HepG2 (cell line): ENCODE measurements around the gene HSD11B2. TPM values are rescaled to one million over a fixed set of nuclear protein-coding genes. Genes with fewer than 3 reads are reported as not detected.

Experiments
- HDAC1 ChIP-seq: sonication (generic); formaldehyde crosslinking; IDR thresholded peaks from 2 replicates; pipeline ENCODE4 v1.5.1; 2020; ENCODE audit warnings: mild to moderate bottlenecking, missing genetic modification reagents
- MAFF ChIP-seq: IDR thresholded peaks from 2 replicates; pipeline ENCODE4 v1.6.1; 2011; ENCODE audit warnings: low read depth, low read length, improper control_type of control experiment
- ZBTB10 ChIP-seq: sonication (generic); formaldehyde crosslinking; IDR thresholded peaks from 2 replicates; pipeline ENCODE4 v1.4.0; 2020; ENCODE audit warnings: missing genetic modification reagents, borderline replicate concordance
- ZBTB34 ChIP-seq: sonication (generic); formaldehyde crosslinking; IDR thresholded peaks from 2 replicates; pipeline ENCODE4 v1.8.0; 2022; ENCODE audit warnings: mild to moderate bottlenecking, missing genetic modification reagents
- ZNF234 ChIP-seq: sonication (generic); formaldehyde crosslinking; conservative IDR thresholded peaks from 2 replicates; pipeline ENCODE4 v1.5.1; 2020; ENCODE audit warnings: mild to moderate bottlenecking, missing genetic modification reagents
- ZNF432 ChIP-seq: sonication (generic); formaldehyde crosslinking; IDR thresholded peaks from 2 replicates; pipeline ENCODE4 v1.5.0; 2020; ENCODE audit warnings: missing genetic modification reagents, mild to moderate bottlenecking, borderline replicate concordance
- ZNF619 ChIP-seq: sonication (generic); formaldehyde crosslinking; IDR thresholded peaks from 2 replicates; pipeline ENCODE4 v1.4.0; 2020; ENCODE audit warnings: mild to moderate bottlenecking, missing genetic modification reagents
- ZNF772 ChIP-seq: sonication (generic); formaldehyde crosslinking; IDR thresholded peaks from 2 replicates; pipeline ENCODE4 v1.5.0; 2020; ENCODE audit warnings: mild to moderate bottlenecking, missing genetic modification reagents
- ZNF891 ChIP-seq: sonication (generic); formaldehyde crosslinking; IDR thresholded peaks from 2 replicates; pipeline ENCODE4 v1.5.0; 2020; ENCODE audit warnings: mild to moderate bottlenecking, missing genetic modification reagents
- ZSCAN5A ChIP-seq: sonication (generic); formaldehyde crosslinking; IDR thresholded peaks from 2 replicates; pipeline ENCODE4 v1.8.0; 2022; ENCODE audit warnings: mild to moderate bottlenecking, missing genetic modification reagents, borderline replicate concordance
- polyA plus RNA-seq, 8 experiments: library from polyadenylated mRNA; depleted of rRNA in 3 of 8; stranded (reverse) in 7 of 8; unstranded in 1 of 8; fragments of >200 nt; fragmentation: Illumina TruSeq in 4 of 8; extraction: Trizol in 4 of 8; gene quantifications; 2 replicates each; pipeline versions ENCODE4 v1.2.1 to v1.2.3, GENCODE V29; 2011 to 2016; ENCODE audit warnings: low read depth in 4 of 8, missing spikeins in 1 of 8, mixed read lengths in 1 of 8; ENCODE audit not compliant: insufficient read depth in 1 of 8
- total RNA-seq, 5 experiments: library from RNA; depleted of rRNA; stranded (reverse); fragments of >200 nt; fragmentation: Illumina TruSeq; extraction: Trizol; gene quantifications; 2 replicates each; pipeline ENCODE4 v1.2.3, GENCODE V29; 2016; ENCODE audit warnings: low read depth in 1 of 5
- TF ChIP-seq, protein P1 (sequence below), 2 experiments: fragments of 450-650 bp in 1 of 2; sonication (generic) in 1 of 2; formaldehyde crosslinking in 1 of 2; IDR thresholded peaks; 2 replicates each; pipeline versions ENCODE4 v1.6.1 to v1.8.0; 2016 to 2022; ENCODE audit warnings: antibody characterized with exemption in 1 of 2, mild to moderate bottlenecking in 1 of 2, missing genetic modification reagents in 1 of 2

HSD11B2 gene
- total and polyA plus RNA-seq, 2 of the 13 experiments (the other 11 are each of a cell fraction or from before 2014, with no cell fraction given): 8.9 to 13.6 TPM

DNA sequence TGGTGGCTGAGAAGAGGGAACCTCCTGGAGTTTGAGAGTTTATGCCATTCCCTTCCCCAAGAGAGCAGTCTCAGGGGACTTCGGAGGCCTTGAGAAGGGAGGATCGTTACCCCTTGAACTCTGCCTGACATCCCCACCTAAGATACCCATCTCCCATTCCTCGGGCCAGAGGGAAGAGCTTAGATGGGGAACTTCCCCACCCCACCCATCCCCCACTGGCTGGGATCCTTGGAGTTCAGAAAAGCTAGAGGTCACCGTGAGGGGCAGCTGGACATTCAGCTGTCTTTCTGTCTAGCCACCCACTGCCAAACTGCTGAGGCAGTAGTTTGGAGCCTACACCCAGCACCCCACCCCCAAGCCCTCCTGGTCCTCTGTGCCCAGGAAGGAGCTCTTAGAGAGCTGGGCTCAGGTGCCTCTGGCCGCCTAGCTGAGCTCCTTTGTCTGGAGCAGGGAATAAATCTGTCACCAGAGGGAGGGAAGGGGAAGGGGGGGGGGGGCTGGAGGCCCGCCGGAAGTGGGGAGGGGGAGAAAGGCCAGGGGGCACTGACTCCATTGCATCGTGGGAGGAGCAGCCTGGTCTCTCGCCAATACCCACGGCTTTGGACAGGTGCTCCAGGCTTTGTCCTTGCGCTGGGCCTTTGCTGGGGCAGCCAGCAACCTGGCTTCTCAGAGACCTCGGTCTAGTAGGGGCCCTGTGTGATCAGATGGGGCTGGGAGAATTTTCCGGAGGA, 1.0 kb downstream of the HSD11B2 start (continued):
- TF ChIP-seq ZBTB34 (CRISPR knock-in tag) (0 out of 2 replicates have a peak, but pooled peaks have one; percentile 15), ZSCAN5A (CRISPR knock-in tag) (no peak), ZNF234 (CRISPR knock-in tag) (no peak), ZNF619 (CRISPR knock-in tag) (0 out of 2 replicates have a peak, but pooled peaks have one; percentile 10), ZBTB10 (CRISPR knock-in tag) (no peak), ZNF891 (0 out of 2 replicates have a peak, but pooled peaks have one; percentile 9), ZNF432 (no peak), ZNF772 (CRISPR knock-in tag) (0 out of 2 replicates have a peak, but pooled peaks have one; percentile 47), MAFF (0 out of 2 replicates have a peak, but pooled peaks have one; percentile 22), HDAC1 (CRISPR knock-in tag) (peak; percentile 48; the same call in 1 of the 2 replicates)
- TF ChIP-seq, protein P1, sequence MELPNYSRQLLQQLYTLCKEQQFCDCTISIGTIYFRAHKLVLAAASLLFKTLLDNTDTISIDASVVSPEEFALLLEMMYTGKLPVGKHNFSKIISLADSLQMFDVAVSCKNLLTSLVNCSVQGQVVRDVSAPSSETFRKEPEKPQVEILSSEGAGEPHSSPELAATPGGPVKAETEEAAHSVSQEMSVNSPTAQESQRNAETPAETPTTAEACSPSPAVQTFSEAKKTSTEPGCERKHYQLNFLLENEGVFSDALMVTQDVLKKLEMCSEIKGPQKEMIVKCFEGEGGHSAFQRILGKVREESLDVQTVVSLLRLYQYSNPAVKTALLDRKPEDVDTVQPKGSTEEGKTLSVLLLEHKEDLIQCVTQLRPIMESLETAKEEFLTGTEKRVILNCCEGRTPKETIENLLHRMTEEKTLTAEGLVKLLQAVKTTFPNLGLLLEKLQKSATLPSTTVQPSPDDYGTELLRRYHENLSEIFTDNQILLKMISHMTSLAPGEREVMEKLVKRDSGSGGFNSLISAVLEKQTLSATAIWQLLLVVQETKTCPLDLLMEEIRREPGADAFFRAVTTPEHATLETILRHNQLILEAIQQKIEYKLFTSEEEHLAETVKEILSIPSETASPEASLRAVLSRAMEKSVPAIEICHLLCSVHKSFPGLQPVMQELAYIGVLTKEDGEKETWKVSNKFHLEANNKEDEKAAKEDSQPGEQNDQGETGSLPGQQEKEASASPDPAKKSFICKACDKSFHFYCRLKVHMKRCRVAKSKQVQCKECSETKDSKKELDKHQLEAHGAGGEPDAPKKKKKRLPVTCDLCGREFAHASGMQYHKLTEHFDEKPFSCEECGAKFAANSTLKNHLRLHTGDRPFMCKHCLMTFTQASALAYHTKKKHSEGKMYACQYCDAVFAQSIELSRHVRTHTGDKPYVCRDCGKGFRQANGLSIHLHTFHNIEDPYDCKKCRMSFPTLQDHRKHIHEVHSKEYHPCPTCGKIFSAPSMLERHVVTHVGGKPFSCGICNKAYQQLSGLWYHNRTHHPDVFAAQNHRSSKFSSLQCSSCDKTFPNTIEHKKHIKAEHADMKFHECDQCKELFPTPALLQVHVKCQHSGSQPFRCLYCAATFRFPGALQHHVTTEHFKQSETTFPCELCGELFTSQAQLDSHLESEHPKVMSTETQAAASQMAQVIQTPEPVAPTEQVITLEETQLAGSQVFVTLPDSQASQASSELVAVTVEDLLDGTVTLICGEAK (IDR thresholded peaks at IDR 0.05): no peak
- TF ChIP-seq, protein P1 (CRISPR knock-in tag; IDR thresholded peaks at IDR 0.05): 0 out of 2 replicates have a peak, but pooled peaks have one; percentile 11
